NCI-H2171 (cell line): ENCODE measurements around the gene MCMBP.

ENCODE experiments used
- DNase-seq: peaks from one replicate; lab custom pipeline; 2025; lab: John Stamatoyannopoulos, UW

MCMBP gene

DNA sequence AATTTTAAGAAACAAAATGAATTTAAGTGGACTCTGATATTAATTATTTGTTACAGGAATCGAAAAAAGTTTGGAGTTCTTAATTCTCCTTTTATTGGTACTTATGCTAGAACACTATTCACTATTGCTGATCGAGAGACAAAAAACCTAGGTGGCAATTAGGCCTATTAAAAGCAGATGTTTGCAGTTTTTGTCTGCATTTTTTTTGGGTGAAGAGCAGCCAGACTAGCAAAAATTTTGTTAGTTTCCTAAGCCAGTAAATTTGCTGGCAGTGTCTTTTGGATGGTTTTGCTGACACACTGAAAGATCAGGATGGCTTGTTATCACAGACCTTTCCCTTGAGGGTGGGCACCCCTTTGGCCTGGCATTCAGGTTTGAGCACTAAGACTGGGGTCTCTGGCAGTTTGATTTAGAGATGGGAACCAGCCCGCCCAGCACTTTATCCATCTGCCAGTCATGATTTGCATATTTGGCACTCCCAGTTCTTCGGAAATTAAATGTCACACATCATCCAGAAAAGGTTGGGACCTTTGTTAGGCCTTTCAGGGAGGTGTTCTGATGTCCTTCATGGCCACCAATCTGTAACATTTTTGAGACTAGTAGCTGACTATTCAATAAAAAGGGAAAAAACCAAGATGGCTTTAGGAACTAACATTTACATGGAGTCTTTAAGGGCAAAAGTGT is 89.5 kb downstream of the MCMBP start:
- no peak for DNase-seq

DNA sequence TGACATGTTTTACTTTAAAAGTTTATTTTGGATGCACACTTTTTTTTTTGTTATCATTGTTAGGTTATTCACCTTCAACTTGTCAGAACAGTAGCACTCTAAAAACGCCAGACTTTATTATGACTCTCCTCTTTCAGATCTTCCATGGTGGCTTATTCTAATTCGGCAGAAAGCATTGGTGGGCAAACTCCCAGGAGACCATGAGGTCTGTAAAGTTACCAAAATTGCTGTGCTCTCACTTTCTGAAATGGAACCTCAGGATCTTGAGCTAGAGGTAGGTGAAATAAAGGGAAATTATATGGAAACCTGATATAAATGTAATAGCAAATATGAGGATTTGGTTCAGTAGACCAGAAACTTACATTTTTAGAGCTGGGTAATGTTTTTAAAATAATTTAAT is 91.1 kb downstream of the MCMBP start:
- DNase-seq = no peak

DNA sequence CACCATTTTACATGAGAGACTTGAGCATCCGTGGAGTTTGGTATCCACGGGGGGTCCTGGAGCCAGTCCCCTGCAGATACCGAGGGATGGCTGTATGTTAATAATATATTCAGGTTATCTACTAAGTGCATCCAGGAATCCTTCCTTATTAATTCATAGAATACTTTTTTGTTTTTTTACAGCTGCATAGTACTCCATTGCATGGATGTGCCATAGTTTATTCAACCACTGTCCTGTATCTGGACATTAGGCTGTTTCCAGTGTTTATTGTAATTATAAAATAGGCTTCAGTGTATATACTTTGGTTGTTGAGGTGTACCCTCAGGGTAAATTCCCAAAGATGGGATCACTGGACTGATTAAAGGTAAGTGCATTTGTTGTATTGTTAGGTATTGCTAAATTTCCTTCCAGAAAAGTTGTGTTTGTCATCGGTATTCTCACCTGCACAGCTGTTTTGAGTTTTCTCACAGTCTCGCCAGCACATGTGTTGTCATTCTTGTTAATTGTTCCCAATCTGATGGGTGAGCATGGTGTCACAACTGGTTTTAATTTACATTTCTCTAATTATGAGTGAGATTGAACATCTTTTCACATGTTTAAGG is 91.7 kb downstream of the MCMBP start:
- no peak for DNase-seq
